GM12892 (cell line): ENCODE measurements around the gene HCN4.

Source experiments
- POLR2A ChIP-seq: IDR thresholded peaks from 2 replicates; pipeline ENCODE4 v1.6.1; 2011; ENCODE audit warnings: low read depth, low read length, control low read depth
- POLR2AphosphoS5 ChIP-seq: IDR thresholded peaks from 2 replicates; pipeline ENCODE4 v1.6.1; 2011; ENCODE audit warnings: low read depth, low read length, control low read depth
- TAF1 ChIP-seq: IDR thresholded peaks from 2 replicates; pipeline ENCODE4 v1.6.1; 2011; ENCODE audit warnings: low read depth, mild to moderate bottlenecking, control low read depth, low read length, borderline replicate concordance

- TF ChIP-seq TAF1 (no peak), POLR2A (no peak), POLR2AphosphoS5 (no peak)
Observed at GRCh38 chr15:73275862-73276261, 92.9 kb downstream of the HCN4 start.
